ENCODE measurements around the gene RAB7A. TPM values are rescaled to one million over a fixed set of nuclear protein-coding genes. Genes with fewer than 3 reads are reported as not detected.
"Not testable (repeated sequence)": the region's sequence is repeated elsewhere in the genome, so short reads cannot be mapped to it uniquely, and the experiment has no call there.

Gene RAB7A
- total RNA-seq, 4 donors from 2014 or later = 98.9 to 114 (median 110) TPM

DNA sequence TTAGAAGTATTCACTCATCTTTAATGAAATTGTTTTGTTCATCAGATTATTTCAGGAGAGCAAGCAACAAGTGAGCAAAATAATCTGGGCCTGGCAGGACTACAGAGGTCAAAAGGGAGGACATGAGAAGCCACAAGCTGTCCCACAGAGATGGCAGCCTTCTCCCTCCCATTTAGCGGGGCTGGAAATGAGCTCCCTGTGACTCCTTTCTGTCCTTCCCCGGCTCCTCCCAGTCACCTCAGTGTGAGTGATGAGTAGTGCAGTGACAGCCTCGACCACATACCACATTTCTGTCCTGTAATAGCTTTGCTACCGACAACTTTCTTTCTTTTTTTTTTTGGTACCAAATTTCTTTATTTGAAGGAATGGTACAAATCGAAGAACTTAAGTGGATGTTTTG lies 38.0 kb downstream of the RAB7A start:
- WGBS, 2 donors = 80 to 83% methylated on average over 5 of the region's 5 CpGs

GRCh38 chr3:128764863-128765262 lies 38.9 kb downstream of the RAB7A start:
- DNase-seq = no peak
- no peak overlapping the region for H3K27ac ChIP-seq
- peaks cover 46 to 62% of the 10 kb centered on the region in 2 donors for H3K4me1 ChIP-seq
- no peaks in the 10 kb centered on the region for H3K9me3 ChIP-seq
- no peaks in the 10 kb centered on the region for H3K36me3 ChIP-seq
- intact Hi-C loops (cut with DNase I) = no loop called here
- no peaks in the 10 kb centered on the region for H3K27me3 ChIP-seq
- TF ChIP-seq CTCF (IDR thresholded peaks at IDR 0.05) (no peak), POLR2A (IDR thresholded peaks at IDR 0.05) (no peak)
- H3K4me3 ChIP-seq (replicated peaks in 1 of 3) = no peak overlapping the region
- 97 to 99% methylated on average over 30 of the region's 30 CpGs for WGBS, 2 donors

More for the DNA sequence above, 38.0 kb downstream of the RAB7A start:
- no peak overlapping the region for H3K4me3 ChIP-seq (replicated peaks in 1 of 3)
- no peaks in the 10 kb centered on the region for H3K9me3 ChIP-seq
- H3K27ac ChIP-seq = no peak overlapping the region
- intact Hi-C loops (cut with DNase I) = no loop called here
- no peaks in the 10 kb centered on the region for H3K27me3 ChIP-seq
- no peaks in the 10 kb centered on the region for H3K36me3 ChIP-seq
- DNase-seq = no peak
- peaks cover 50 to 62% of the 10 kb centered on the region in 2 donors for H3K4me1 ChIP-seq
- no peak for TF ChIP-seq POLR2A (IDR thresholded peaks at IDR 0.05)
- no peak for TF ChIP-seq CTCF (IDR thresholded peaks at IDR 0.05)

DNA sequence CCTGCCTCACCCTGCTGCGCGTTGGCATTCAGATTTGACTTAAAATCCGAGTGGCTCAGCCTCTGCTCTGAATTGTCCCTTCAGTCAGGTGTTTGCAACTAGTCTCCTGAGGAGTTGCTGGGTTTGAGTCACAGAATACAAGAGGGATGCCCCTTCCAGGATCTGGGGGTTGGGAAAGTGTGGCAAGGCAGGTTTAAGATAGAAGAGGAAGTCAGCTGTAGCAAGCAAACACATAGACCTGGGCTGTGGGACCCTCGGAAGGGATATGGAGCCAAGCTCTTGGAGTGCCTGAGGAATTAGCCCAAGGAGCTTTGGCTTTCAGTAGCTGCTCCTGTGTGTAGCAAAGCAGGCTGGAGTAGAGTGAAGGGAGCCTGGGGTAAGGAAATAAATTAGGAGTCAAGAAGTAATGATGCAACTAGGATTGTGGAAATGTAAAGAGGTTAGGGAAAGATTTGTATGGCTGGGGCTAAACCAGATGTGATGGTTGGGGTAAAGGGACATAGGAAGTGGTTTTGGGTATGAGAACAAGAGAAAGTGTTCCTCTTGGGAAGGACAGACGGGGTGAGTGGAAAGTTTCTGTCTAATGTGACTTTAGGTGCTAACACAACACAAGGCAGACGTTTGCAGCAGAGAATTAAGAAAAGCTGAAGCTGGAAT lies 41.2 kb downstream of the RAB7A start:
- H3K27ac ChIP-seq = peak overlapping the region in 2 of 3 donors; percentile 9 to 27
- H3K27me3 ChIP-seq = no peaks in the 10 kb centered on the region
- no peak overlapping the region for H3K4me3 ChIP-seq (replicated peaks in 1 of 3)
- DNase-seq = no peak
- H3K9me3 ChIP-seq = no peaks in the 10 kb centered on the region
- 71 to 74% methylated on average over 6 of the region's 6 CpGs for WGBS, 2 donors
- TF ChIP-seq CTCF (IDR thresholded peaks at IDR 0.05) (no peak), POLR2A (IDR thresholded peaks at IDR 0.05) (no peak)
- peaks cover 25 to 54% of the 10 kb centered on the region in 2 donors for H3K4me1 ChIP-seq
- intact Hi-C loops (cut with DNase I) = no loop called here
- H3K36me3 ChIP-seq = no peaks in the 10 kb centered on the region

- Histone ChIP-seq H3K9me3 (no peaks in the 10 kb centered on the region), H3K4me1 (peaks cover 22 to 53% of the 10 kb centered on the region in 2 donors), H3K27ac (peak overlapping the region; percentile 47 to 68 (median 49)), H3K27me3 (no peaks in the 10 kb centered on the region), H3K36me3 (no peaks in the 10 kb centered on the region), H3K4me3 (replicated peaks in 1 of 3) (no peak overlapping the region)
- WGBS, 2 donors = 34 to 46% methylated on average over 5 of the region's 5 CpGs
- intact Hi-C loops (cut with DNase I) = no loop called here
- peak; percentile 64 to 72 for DNase-seq
- TF ChIP-seq CTCF (IDR thresholded peaks at IDR 0.05) (no peak), POLR2A (IDR thresholded peaks at IDR 0.05) (no peak)
These were observed 42.5 kb downstream of the RAB7A start for GRCh38 chr3:128768471-128768870.

GRCh38 chr3:128770387-128770786 lies 44.4 kb downstream of the RAB7A start:
- H3K4me1 ChIP-seq = peaks cover 30 to 61% of the 10 kb centered on the region in 2 donors
- intact Hi-C loops (cut with DNase I) = no loop called here
- no peak overlapping the region for H3K4me3 ChIP-seq (replicated peaks in 1 of 3)
- TF ChIP-seq CTCF (IDR thresholded peaks at IDR 0.05) (no peak), POLR2A (IDR thresholded peaks at IDR 0.05) (no peak)
- no peaks in the 10 kb centered on the region for H3K9me3 ChIP-seq
- WGBS, 2 donors = 90 to 96% methylated on average over 4 of the region's 4 CpGs
- no peaks in the 10 kb centered on the region for H3K36me3 ChIP-seq
- H3K27me3 ChIP-seq = no peaks in the 10 kb centered on the region
- H3K27ac ChIP-seq = no peak overlapping the region
- DNase-seq = no peak

DNA sequence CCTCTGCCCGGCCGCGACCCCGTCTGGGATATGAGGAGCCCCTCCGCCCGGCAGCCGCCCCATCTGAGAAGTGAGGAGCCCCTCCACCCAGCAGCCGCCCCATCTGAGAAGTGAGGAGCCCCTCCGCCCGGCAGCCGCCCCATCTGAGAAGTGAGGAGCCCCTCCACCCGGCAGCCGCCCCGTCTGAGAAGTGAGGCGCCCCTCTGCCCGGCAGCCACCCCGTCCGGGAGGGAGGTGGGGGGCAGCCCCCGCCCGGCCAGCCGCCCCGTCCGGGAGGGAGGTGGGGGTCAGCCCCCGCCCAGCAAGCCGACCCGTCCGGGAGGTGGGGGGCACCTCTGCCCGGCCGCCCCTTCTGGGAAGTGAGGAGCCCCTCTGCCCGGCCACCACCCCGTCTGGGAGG lies 47.2 kb downstream of the RAB7A start:
- DNase-seq; H3K27me3 ChIP-seq; intact Hi-C loops (cut with DNase I); H3K4me3 ChIP-seq (replicated peaks in 1 of 3); H3K36me3 ChIP-seq; H3K27ac ChIP-seq; H3K9me3 ChIP-seq: not testable (repeated sequence)
- H3K4me1 ChIP-seq = peaks cover 23 to 51% of the 10 kb centered on the region in 2 donors
- 89 to 96% methylated on average over 2 to 7 of the region's 31 CpGs for WGBS, 2 donors

DNA sequence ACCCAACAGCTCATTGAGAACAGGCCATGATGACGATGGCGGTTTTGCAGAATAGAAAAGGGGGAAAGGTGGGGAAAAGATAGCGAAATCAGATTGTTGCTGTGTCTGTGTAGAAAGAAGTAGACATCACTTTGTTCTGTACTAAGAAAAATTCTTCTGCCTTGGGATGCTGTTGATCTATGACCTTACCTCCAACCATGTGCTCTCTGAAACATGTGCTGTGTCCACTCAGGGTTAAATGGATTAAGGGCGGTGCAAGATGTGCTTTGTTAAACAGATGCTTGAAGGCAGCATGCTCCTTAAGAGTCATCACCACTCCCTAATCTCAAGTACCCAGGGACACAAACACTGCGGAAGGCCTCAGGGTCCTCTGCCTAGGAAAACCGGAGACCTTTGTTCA lies 47.6 kb downstream of the RAB7A start:
- H3K9me3 ChIP-seq; H3K27ac ChIP-seq; H3K36me3 ChIP-seq; DNase-seq; intact Hi-C loops (cut with DNase I); H3K27me3 ChIP-seq; H3K4me3 ChIP-seq (replicated peaks in 1 of 3): not testable (repeated sequence)
- H3K4me1 ChIP-seq = peaks cover 24 to 49% of the 10 kb centered on the region in 2 donors
- 58 to 63% methylated on average over 5 to 6 of the region's 6 CpGs for WGBS, 2 donors

Measured in thyroid gland (tissue), 4 donors.